ENCODE measurements around the gene KIF24.
A peak's percentile ranks its signal among the peaks of the same experiment; 100 is the strongest.

Gene KIF24

GRCh38 chr9:34374339-34374738 lies 45.3 kb upstream of the KIF24 start:
- DNase-seq (ENCODE audit: low read depth), result no peak
- TF ChIP-seq CTCF (conservative IDR thresholded peaks at IDR 0.05; ENCODE audit: low read depth, low read length), result no peak
- H3K4me3 ChIP-seq (ENCODE audit: low read depth, low read length), result no peak overlapping the region

GRCh38 chr9:34373749-34374148 lies 44.7 kb upstream of the KIF24 start:
- no peak for TF ChIP-seq CTCF (conservative IDR thresholded peaks at IDR 0.05; ENCODE audit: low read depth, low read length)
- no peak for DNase-seq (ENCODE audit: low read depth)
- no peak overlapping the region for H3K4me3 ChIP-seq (ENCODE audit: low read depth, low read length)

- peak; percentile 34 for DNase-seq (ENCODE audit: low read depth)
- H3K4me3 ChIP-seq (ENCODE audit: low read depth, low read length), result peak overlapping the region; percentile 8
- peak; percentile 6 for TF ChIP-seq CTCF (conservative IDR thresholded peaks at IDR 0.05; ENCODE audit: low read depth, low read length)
These were observed 43.5 kb upstream of the KIF24 start for GRCh38 chr9:34372467-34373011.

GRCh38 chr9:34371886-34372466 lies 42.9 kb upstream of the KIF24 start:
- no peak for TF ChIP-seq CTCF (conservative IDR thresholded peaks at IDR 0.05; ENCODE audit: low read depth, low read length)
- DNase-seq (ENCODE audit: low read depth), result no peak
- peak overlapping the region; percentile 8 for H3K4me3 ChIP-seq (ENCODE audit: low read depth, low read length)

- TF ChIP-seq CTCF (conservative IDR thresholded peaks at IDR 0.05; ENCODE audit: low read depth, low read length), result peak; percentile 23
- H3K4me3 ChIP-seq (ENCODE audit: low read depth, low read length), result peak overlapping the region; percentile 54
- DNase-seq (ENCODE audit: low read depth), result peak; percentile 12
These were observed 42.2 kb upstream of the KIF24 start for GRCh38 chr9:34370970-34371880.

GRCh38 chr9:34370335-34370969 lies 41.4 kb upstream of the KIF24 start:
- no peak for TF ChIP-seq CTCF (conservative IDR thresholded peaks at IDR 0.05; ENCODE audit: low read depth, low read length)
- no peak for DNase-seq (ENCODE audit: low read depth)
- H3K4me3 ChIP-seq (ENCODE audit: low read depth, low read length), result peak overlapping the region; percentile 54
